IMR-90 (cell line): ENCODE data around the gene LRRC37A3. TPM values are rescaled to one million over a fixed set of nuclear protein-coding genes. Genes with fewer than 3 reads are reported as not detected.
A peak's percentile ranks its signal among the peaks of the same experiment; 100 is the strongest.

Source experiments
- ATAC-seq: fragments of 200-7000 bp; cut with Tn5 transposase; 2 replicates; pipeline ENCODE4 v1.9.1; 2020; ENCODE audit warnings: low read depth, mild to moderate bottlenecking, moderate library complexity
- BruUV-seq: library from RNA; stranded (reverse); fragments of 400-500 nt; replicated peaks from 2 replicates; lab custom pipeline; 2021; lab: Mats Ljungman, UMichigan
- CTCF ChIA-PET: fragments of 300-600 bp; formaldehyde crosslinking; extraction: SDS; loops from one replicate; lab custom pipeline; 2021; ENCODE audit warnings: antibody characterized with exemption; lab: Yijun Ruan, JAX
- POLR2A ChIA-PET: fragments of 300-600 bp; sonication (Branson Sonifier 250); formaldehyde crosslinking; loops from one replicate; lab custom pipeline; 2022; ENCODE audit warnings: antibody characterized with exemption; ENCODE audit not compliant: unreplicated experiment; lab: Charles Lee
- DNase-seq: peaks from one replicate; pipeline ENCODE4 v3.0.0; 2013
- H2AFZ ChIP-seq: replicated peaks from 2 replicates; pipeline ENCODE3; 2013; ENCODE audit warnings: low read length, mild to moderate bottlenecking; ENCODE audit not compliant: poor library complexity
- H2AK5ac ChIP-seq: 2 replicates; pipeline ENCODE4 v1.6.1; 2013; ENCODE audit warnings: low read depth, low read length, inconsistent platforms
- H2AK9ac ChIP-seq: replicated peaks from 2 replicates; pipeline ENCODE3; 2013; ENCODE audit warnings: mild to moderate bottlenecking, low read depth, low read length, moderate library complexity; ENCODE audit not compliant: poor library complexity
- H2BK120ac ChIP-seq: 2 replicates; pipeline ENCODE4 v1.6.1; 2013; ENCODE audit warnings: low read depth, low read length, inconsistent platforms
- H2BK15ac ChIP-seq: 3 replicates; pipeline ENCODE4 v1.6.1; 2013; ENCODE audit warnings: low read depth, low read length, inconsistent platforms
- H2BK20ac ChIP-seq: 2 replicates; pipeline ENCODE4 v1.6.1; 2013; ENCODE audit warnings: low read depth, mild to moderate bottlenecking, inconsistent platforms, low read length, moderate library complexity
- H2BK5ac ChIP-seq: 2 replicates; pipeline ENCODE4 v1.6.1; 2013; ENCODE audit warnings: mild to moderate bottlenecking, low read depth, low read length, inconsistent platforms; ENCODE audit not compliant: poor library complexity, severe bottlenecking
- H3K14ac ChIP-seq: replicated peaks from 2 replicates; pipeline ENCODE4 v1.6.1; 2013; ENCODE audit warnings: low read depth, low read length, inconsistent platforms
- H3K18ac ChIP-seq: 2 replicates; pipeline ENCODE4 v1.6.1; 2013; ENCODE audit warnings: low read depth, low read length, control low read depth
- H3K23ac ChIP-seq: 2 replicates; pipeline ENCODE4 v1.6.1; 2013; ENCODE audit warnings: low read depth, low read length, inconsistent platforms
- H3K27ac ChIP-seq: 2 replicates; pipeline ENCODE4 v1.5.1; 2013; ENCODE audit warnings: mild to moderate bottlenecking, control low read depth, low read length; ENCODE audit not compliant: insufficient read depth
- H3K27me3 ChIP-seq: 2 replicates; pipeline ENCODE4 v1.6.1; 2013; ENCODE audit warnings: low read length; ENCODE audit not compliant: control insufficient read depth, insufficient read depth
- H3K36me3 ChIP-seq: 2 replicates; pipeline ENCODE4 v1.6.1; 2013; ENCODE audit warnings: low read length, mixed read lengths; ENCODE audit not compliant: control insufficient read depth, insufficient read depth
- H3K4ac ChIP-seq: 2 replicates; pipeline ENCODE4 v1.6.1; 2013; ENCODE audit warnings: low read depth, low read length, inconsistent platforms
- H3K4me1 ChIP-seq: 2 replicates; pipeline ENCODE4 v1.6.1; 2013; ENCODE audit warnings: low read length, mixed read lengths; ENCODE audit not compliant: control insufficient read depth, insufficient read depth
- H3K4me2 ChIP-seq: 2 replicates; pipeline ENCODE4 v1.6.1; 2013; ENCODE audit warnings: low read depth, mild to moderate bottlenecking, control low read depth, low read length, moderate library complexity
- H3K4me3 ChIP-seq: 2 replicates; pipeline ENCODE4 v1.5.1; 2013; ENCODE audit warnings: low read depth, mild to moderate bottlenecking, control low read depth, low read length, moderate library complexity; ENCODE audit not compliant: insufficient read depth
- H3K56ac ChIP-seq: 2 replicates; pipeline ENCODE4 v1.6.1; 2013; ENCODE audit warnings: low read length, inconsistent platforms; ENCODE audit not compliant: insufficient read depth; ENCODE audit errors: extremely low read depth
- H3K79me1 ChIP-seq, 2 experiments: 2 replicates each; pipeline ENCODE4 v1.6.1; 2013; ENCODE audit warnings: low read length in 2 of 2, inconsistent platforms in 1 of 2, low read depth in 1 of 2
- H3K9ac ChIP-seq: 2 replicates; pipeline ENCODE4 v1.6.1; 2013; ENCODE audit warnings: low read depth, low read length, control low read depth
- H3K9me1 ChIP-seq: 2 replicates; pipeline ENCODE4 v1.6.1; 2013; ENCODE audit warnings: low read length, inconsistent platforms; ENCODE audit not compliant: insufficient read depth
- H3K9me3 ChIP-seq: 2 replicates; pipeline ENCODE4 v1.6.1; 2013; ENCODE audit warnings: low read length; ENCODE audit not compliant: control insufficient read depth, insufficient read depth
- H4K20me1 ChIP-seq: 2 replicates; pipeline ENCODE4 v1.6.1; 2013; ENCODE audit warnings: low read length, inconsistent platforms; ENCODE audit not compliant: insufficient read depth
- H4K5ac ChIP-seq: 2 replicates; pipeline ENCODE4 v1.6.1; 2013; ENCODE audit warnings: mild to moderate bottlenecking, low read depth, low read length, control low read depth
- H4K8ac ChIP-seq, 2 experiments: 2 replicates each; pipeline ENCODE4 v1.6.1; 2013; ENCODE audit warnings: low read depth in 2 of 2, low read length in 2 of 2, control low read depth in 1 of 2, inconsistent platforms in 1 of 2
- H4K91ac ChIP-seq: 2 replicates; pipeline ENCODE4 v1.6.1; 2013; ENCODE audit warnings: low read depth, low read length, inconsistent platforms; ENCODE audit not compliant: insufficient read depth
- CEBPB ChIP-seq: IDR thresholded peaks from 2 replicates; pipeline ENCODE4 v1.6.1; 2012; ENCODE audit warnings: low read depth, low read length, improper control_type of control experiment
- CTCF ChIP-seq: conservative IDR thresholded peaks from 2 replicates; pipeline ENCODE4 v1.5.1; 2012; ENCODE audit warnings: mild to moderate bottlenecking, low read depth, low read length, improper control_type of control experiment
- ELK1 ChIP-seq: fragments of 150-350 bp; IDR thresholded peaks from 2 replicates; pipeline ENCODE4 v1.6.1; 2016; ENCODE audit warnings: low read depth, mild to moderate bottlenecking, low read length, moderate library complexity, borderline replicate concordance
- MAFK ChIP-seq: IDR thresholded peaks from 2 replicates; pipeline ENCODE4 v1.6.1; 2012; ENCODE audit warnings: low read depth, low read length, improper control_type of control experiment
- MAZ ChIP-seq: IDR thresholded peaks from 2 replicates; pipeline ENCODE4 v1.6.1; 2012; ENCODE audit warnings: low read depth, mild to moderate bottlenecking, low read length, improper control_type of control experiment, moderate library complexity, borderline replicate concordance
- MXI1 ChIP-seq: IDR thresholded peaks from 2 replicates; pipeline ENCODE4 v1.6.1; 2012; ENCODE audit warnings: low read depth, mild to moderate bottlenecking, low read length, moderate library complexity, borderline replicate concordance
- POLR2A ChIP-seq: IDR thresholded peaks from 2 replicates; pipeline ENCODE4 v1.6.1; 2012; ENCODE audit warnings: mild to moderate bottlenecking, low read depth, low read length
- RAD21 ChIP-seq: IDR thresholded peaks from 2 replicates; pipeline ENCODE4 v1.6.1; 2012; ENCODE audit warnings: low read length, improper control_type of control experiment
- RCOR1 ChIP-seq: IDR thresholded peaks from 2 replicates; pipeline ENCODE4 v1.6.1; 2012; ENCODE audit warnings: mild to moderate bottlenecking, low read length, improper control_type of control experiment; ENCODE audit not compliant: insufficient replicate concordance
- SMC3 ChIP-seq: fragments of 150-350 bp; IDR thresholded peaks from 2 replicates; pipeline ENCODE4 v1.6.1; 2016; ENCODE audit warnings: low read depth, mild to moderate bottlenecking, antibody characterized with exemption, low read length, moderate library complexity
- USF2 ChIP-seq: fragments of 150-350 bp; IDR thresholded peaks from 2 replicates; pipeline ENCODE4 v1.6.1; 2017; ENCODE audit warnings: mild to moderate bottlenecking, antibody characterized with exemption, low read length, low read depth
- WGBS, 2 experiments: methylation state at CpG; one replicate each; pipeline versions ENCODE4 v1.1.5 to v1.1.7; 2013; ENCODE audit warnings: missing lambda C conversion rate in 2 of 2; ENCODE audit not compliant: insufficient read length in 1 of 2; ENCODE audit errors: extremely low coverage in 2 of 2; 5-methylcytosine and 5-hydroxymethylcytosine counted together
- dilution Hi-C: fragments of 300-500 bp; cut with HindIII; formaldehyde crosslinking; loops from one replicate; pipeline ENCODE4 v1.14.3; 2018; ENCODE audit warnings: low sequenced_read_pairs; ENCODE audit not compliant: unreplicated experiment
- in situ Hi-C: fragments of 300-500 bp; cut with MboI; formaldehyde crosslinking; loops from 3 replicates; pipeline ENCODE4 v1.14.3; 2019; ENCODE audit warnings: low sequenced_read_pairs, inconsistent platforms, mixed read lengths
- intact Hi-C: fragments of 100-400 bp; cut with micrococcal nuclease; formaldehyde crosslinking; loops from 2 replicates; pipeline ENCODE4 v1.10.0; 2022
- polyA plus RNA-seq, 3 experiments: library from polyadenylated mRNA; depleted of rRNA; stranded (reverse); fragments of >200 nt; gene quantifications; 2 replicates each; pipeline ENCODE4 v1.2.3, GENCODE V29; 2012; ENCODE audit warnings: low replicate concordance in 1 of 3
- total RNA-seq: library from RNA; depleted of rRNA; stranded (reverse); fragments of >200 nt; gene quantifications from 2 replicates; pipeline ENCODE4 v1.2.3, GENCODE V29; 2012

Gene LRRC37A3
- total and polyA plus RNA-seq, 2 of the 4 experiments (the other 2 are of a cell fraction): 3.1 to 4.5 TPM

GRCh38 chr17:64938925-64939474, 19.7 kb upstream of the LRRC37A3 start:
- POLR2A ChIA-PET: no interaction called here
- no peak overlapping the region for H3K14ac ChIP-seq
- no peak overlapping the region for H2BK5ac ChIP-seq
- no peak overlapping the region for H3K23ac ChIP-seq
- H3K36me3 ChIP-seq: no peaks in the 10 kb centered on the region
- no peak overlapping the region for H3K9ac ChIP-seq
- H3K18ac ChIP-seq: no peak overlapping the region
- H3K4me2 ChIP-seq: no peak overlapping the region
- H3K27ac ChIP-seq: no peak overlapping the region
- H3K27me3 ChIP-seq: no peaks in the 10 kb centered on the region; the same call in none of the 2 replicates
- no peaks in the 10 kb centered on the region for H3K9me3 ChIP-seq
- intact Hi-C loops: no loop called here
- CTCF ChIA-PET: interaction anchor here (2.6 kb wide), 1 partner anchor 21 kb away, joined by 8 read pairs; no protein-coding TSS in a partner anchor
- H3K56ac ChIP-seq: no peak overlapping the region
- DNase-seq: peak; percentile 25
- H3K4ac ChIP-seq: no peak overlapping the region
- H4K8ac ChIP-seq: no peak overlapping the region
- no peak overlapping the region for H2BK120ac ChIP-seq
- H3K9me1 ChIP-seq: no peaks in the 10 kb centered on the region
- H2BK15ac ChIP-seq: no peak overlapping the region
- H2AK5ac ChIP-seq: no peak overlapping the region
- peak; percentile 61 for TF ChIP-seq RAD21
- TF ChIP-seq CTCF: peak; percentile 55
- TF ChIP-seq SMC3: peak; percentile 51
- TF ChIP-seq RCOR1: no peak
- no peak for TF ChIP-seq CEBPB
- no peak for TF ChIP-seq MAZ
- no peak for TF ChIP-seq MAFK
- TF ChIP-seq USF2: no peak
- no peak for TF ChIP-seq ELK1
- no peak for TF ChIP-seq MXI1
- no peak for TF ChIP-seq POLR2A
- no TSS peak for BruUV-seq
- no peaks in the 10 kb centered on the region for H3K79me1 ChIP-seq
- dilution Hi-C loops: no loop called here
- peak; percentile 96 for ATAC-seq
- peak overlapping the region; percentile 68 for H2AK9ac ChIP-seq
- H2AFZ ChIP-seq: peak overlapping the region; percentile 81
- no peak overlapping the region for H4K91ac ChIP-seq
- H4K20me1 ChIP-seq: no peaks in the 10 kb centered on the region
- peaks cover 1% of the 10 kb centered on the region for H3K4me1 ChIP-seq
- no CpG with 5 or more reads among the region's 11 CpGs for WGBS, 2 experiments
- in situ Hi-C loops: no loop called here
- no peak overlapping the region for H2BK20ac ChIP-seq
- H3K4me3 ChIP-seq: no peak overlapping the region
- no peak overlapping the region for H4K5ac ChIP-seq
